ENCODE measurements around the gene RPL23.

RPL23 gene

GRCh38 chr17:38798614-38799500 is 54.7 kb downstream of the RPL23 start:
- peak; percentile 1 to 5 for DNase-seq (ENCODE audit: low read depth in 2 of 2)
